ENCODE measurements around the gene PSMB5.

DNA sequence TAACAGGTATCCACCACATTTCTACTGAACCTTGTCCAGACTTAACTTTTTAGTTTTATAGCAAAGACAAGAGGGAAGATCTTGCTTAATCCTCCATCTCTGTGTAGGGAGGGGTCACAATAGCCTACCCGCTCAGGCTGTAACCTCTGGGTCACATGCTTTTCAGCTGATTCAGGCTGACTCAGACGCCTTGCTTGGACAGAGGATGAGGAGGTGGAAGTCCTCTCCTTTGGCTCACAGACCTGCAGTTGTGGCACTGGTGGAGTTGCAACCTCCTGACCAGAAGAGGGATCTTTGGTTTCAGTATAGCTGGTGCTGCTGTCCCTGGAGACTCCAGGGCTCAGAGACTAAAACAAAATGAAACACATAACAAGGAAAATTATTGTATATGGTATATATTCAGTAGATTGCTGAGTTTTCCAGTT lies 44.0 kb upstream of the PSMB5 start:
- TF ChIP-seq, protein P1, sequence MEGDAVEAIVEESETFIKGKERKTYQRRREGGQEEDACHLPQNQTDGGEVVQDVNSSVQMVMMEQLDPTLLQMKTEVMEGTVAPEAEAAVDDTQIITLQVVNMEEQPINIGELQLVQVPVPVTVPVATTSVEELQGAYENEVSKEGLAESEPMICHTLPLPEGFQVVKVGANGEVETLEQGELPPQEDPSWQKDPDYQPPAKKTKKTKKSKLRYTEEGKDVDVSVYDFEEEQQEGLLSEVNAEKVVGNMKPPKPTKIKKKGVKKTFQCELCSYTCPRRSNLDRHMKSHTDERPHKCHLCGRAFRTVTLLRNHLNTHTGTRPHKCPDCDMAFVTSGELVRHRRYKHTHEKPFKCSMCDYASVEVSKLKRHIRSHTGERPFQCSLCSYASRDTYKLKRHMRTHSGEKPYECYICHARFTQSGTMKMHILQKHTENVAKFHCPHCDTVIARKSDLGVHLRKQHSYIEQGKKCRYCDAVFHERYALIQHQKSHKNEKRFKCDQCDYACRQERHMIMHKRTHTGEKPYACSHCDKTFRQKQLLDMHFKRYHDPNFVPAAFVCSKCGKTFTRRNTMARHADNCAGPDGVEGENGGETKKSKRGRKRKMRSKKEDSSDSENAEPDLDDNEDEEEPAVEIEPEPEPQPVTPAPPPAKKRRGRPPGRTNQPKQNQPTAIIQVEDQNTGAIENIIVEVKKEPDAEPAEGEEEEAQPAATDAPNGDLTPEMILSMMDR (tag by site-specific recombination; IDR thresholded peaks at IDR 0.05) = no peak
- TF ChIP-seq ZNF837 (tag by site-specific recombination; IDR thresholded peaks at IDR 0.05) (no peak), ZNF623 (tag by site-specific recombination; IDR thresholded peaks at IDR 0.05) (no peak), ZNF776 (tag by site-specific recombination; IDR thresholded peaks at IDR 0.05; ENCODE audit: borderline replicate concordance) (no peak), ZNF558 (tag by site-specific recombination; IDR thresholded peaks at IDR 0.05) (no peak), ZNF214 (tag by site-specific recombination; IDR thresholded peaks at IDR 0.05; ENCODE audit: borderline replicate concordance) (no peak), ZNF561 (tag by site-specific recombination; IDR thresholded peaks at IDR 0.05; ENCODE audit: borderline replicate concordance) (no peak), ZNF596 (tag by site-specific recombination; IDR thresholded peaks at IDR 0.05) (no peak), SP7 (tag by site-specific recombination; IDR thresholded peaks at IDR 0.05) (no peak), ZNF600 (tag by site-specific recombination; IDR thresholded peaks at IDR 0.05) (no peak), ZNF324 (tag by site-specific recombination; IDR thresholded peaks at IDR 0.05) (no peak)

Data from HEK293 (cell line).